Right atrium auricular region (tissue), 2 donors: ENCODE data around the gene PIK3CD. TPM values are rescaled to one million over a fixed set of nuclear protein-coding genes. Genes with fewer than 3 reads are reported as not detected.

Source experiments
- DNase-seq: peaks from one replicate; pipeline ENCODE4 v3.0.0-alpha.2; 2019; ENCODE audit warnings: low spot score
- H3K27ac ChIP-seq, 2 donors: fragments of 200-600 bp; sonication (generic); 1 replicate in 1 of 2; 2 replicates in 1 of 2; pipeline ENCODE4 v1.5.1; 2016 to 2019
- H3K27me3 ChIP-seq, 2 donors: fragments of 200-600 bp; sonication (generic); one replicate each; pipeline versions ENCODE4 v1.5.1 to v1.6.0; 2017 to 2019
- H3K36me3 ChIP-seq: fragments of 200-600 bp; sonication (generic); one replicate; pipeline ENCODE4 v1.5.1; 2016
- H3K4me1 ChIP-seq, 2 donors: fragments of 200-600 bp; sonication (generic); one replicate each; pipeline versions ENCODE4 v1.5.1 to v1.6.0; 2017 to 2019
- H3K4me3 ChIP-seq, 2 donors: fragments of 200-600 bp; sonication (generic); 1 replicate in 1 of 2; 2 replicates in 1 of 2; pipeline ENCODE4 v1.5.1; 2017 to 2019; ENCODE audit warnings: mild to moderate bottlenecking in 1 of 2, moderate library complexity in 1 of 2
- H3K9me3 ChIP-seq, 2 donors: fragments of 200-600 bp; sonication (generic); one replicate each; pipeline ENCODE4 v1.5.1; 2019
- CTCF ChIP-seq, 2 donors: fragments of 200-600 bp; sonication (generic); IDR thresholded peaks; one replicate each; pipeline ENCODE4 v1.5.1; 2019; ENCODE audit warnings: antibody characterized with exemption in 2 of 2
- total RNA-seq, 2 donors: library from RNA; depleted of rRNA; stranded (reverse); fragments of >200 nt; gene quantifications; one replicate each; pipeline ENCODE4 v1.1.0, GENCODE V29; 2016

Gene PIK3CD
- total RNA-seq, 2 donors from 2014 or later = 4.7 to 7.4 TPM

DNA sequence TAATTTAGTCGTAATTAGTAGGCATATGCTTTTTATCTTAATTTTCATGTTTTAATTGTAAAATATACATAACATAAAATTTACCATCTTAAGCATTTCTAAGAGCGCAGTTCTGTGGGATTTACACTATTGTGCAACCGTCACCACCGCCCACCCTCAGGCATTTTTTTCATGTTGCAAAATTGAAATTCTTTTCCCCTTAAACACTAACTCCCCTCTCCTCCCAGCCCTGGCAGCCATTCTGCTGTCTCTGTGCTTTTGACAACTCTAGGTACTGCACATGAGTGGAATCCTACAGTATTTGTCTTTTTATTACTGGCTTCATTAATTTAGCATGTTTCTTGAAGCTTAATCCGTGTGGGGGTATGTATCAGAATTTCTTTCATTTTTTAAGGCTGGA lies 7.8 kb downstream of the PIK3CD start:
- DNase-seq = no peak
- Histone ChIP-seq H3K36me3 (no peaks in the 10 kb centered on the region), H3K4me1 (no peaks in the 10 kb centered on the region), H3K4me3 (no peak overlapping the region), H3K9me3 (no peaks in the 10 kb centered on the region), H3K27me3 (no peaks in the 10 kb centered on the region), H3K27ac (no peak overlapping the region)
- TF ChIP-seq CTCF (IDR thresholded peaks at IDR 0.05) = no peak

DNA sequence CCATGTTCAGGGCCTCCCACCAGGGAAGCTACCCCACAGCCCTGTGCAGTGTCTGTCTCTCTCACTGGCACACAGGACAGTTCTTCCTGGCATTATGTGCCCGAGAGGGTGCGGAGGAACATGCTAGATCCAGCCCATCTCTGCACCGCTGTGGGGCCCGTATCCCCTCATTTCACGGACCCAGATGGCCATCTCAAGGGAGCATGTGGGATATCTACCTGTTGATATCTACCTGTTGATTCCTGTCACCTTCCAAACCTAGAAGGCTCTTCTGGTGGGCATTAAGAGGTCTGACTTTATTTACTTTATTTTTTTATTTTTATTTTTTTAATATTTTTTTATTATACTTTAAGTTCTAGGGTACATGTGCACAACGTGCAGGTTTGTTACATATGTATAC lies 11.7 kb downstream of the PIK3CD start:
- no peak overlapping the region for H3K4me3 ChIP-seq
- no peaks in the 10 kb centered on the region for H3K4me1 ChIP-seq
- no peak for TF ChIP-seq CTCF (IDR thresholded peaks at IDR 0.05)
- H3K27ac ChIP-seq = no peak overlapping the region
- no peaks in the 10 kb centered on the region for H3K27me3 ChIP-seq
- H3K36me3 ChIP-seq = no peaks in the 10 kb centered on the region
- no peaks in the 10 kb centered on the region for H3K9me3 ChIP-seq
- no peak for DNase-seq

DNA sequence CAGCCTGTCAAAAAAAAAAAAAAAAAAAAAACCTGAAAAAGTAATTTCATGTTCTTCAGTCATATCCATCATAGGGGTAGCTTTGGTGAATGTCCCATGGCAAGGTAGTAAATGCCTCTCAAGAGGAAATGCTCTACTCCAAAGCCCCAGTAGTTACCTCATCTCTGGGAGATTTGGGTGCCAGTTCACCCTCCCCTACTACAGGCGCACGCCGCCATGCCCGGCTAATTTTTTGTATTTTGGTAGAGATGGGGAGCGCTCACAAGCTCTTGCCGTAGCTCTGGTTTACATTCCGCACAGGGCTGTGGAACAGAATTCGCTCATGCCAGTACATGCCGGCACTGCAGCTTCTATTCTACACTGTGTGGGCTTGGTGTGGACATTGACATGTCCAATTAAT lies 13.7 kb downstream of the PIK3CD start:
- no peak for DNase-seq
- Histone ChIP-seq H3K36me3 (no peaks in the 10 kb centered on the region), H3K9me3 (no peaks in the 10 kb centered on the region), H3K27ac (no peak overlapping the region), H3K27me3 (no peaks in the 10 kb centered on the region), H3K4me1 (no peaks in the 10 kb centered on the region), H3K4me3 (no peak overlapping the region)
- TF ChIP-seq CTCF (IDR thresholded peaks at IDR 0.05) = no peak

- no peaks in the 10 kb centered on the region for H3K4me1 ChIP-seq
- H3K27ac ChIP-seq = no peak overlapping the region
- H3K4me3 ChIP-seq = no peak overlapping the region
- no peaks in the 10 kb centered on the region for H3K36me3 ChIP-seq
- no peaks in the 10 kb centered on the region for H3K27me3 ChIP-seq
- H3K9me3 ChIP-seq = no peaks in the 10 kb centered on the region
- no peak for DNase-seq
- TF ChIP-seq CTCF (IDR thresholded peaks at IDR 0.05) = no peak
Measured at GRCh38 chr1:9668080-9668479, 16.5 kb downstream of the PIK3CD start.

GRCh38 chr1:9670085-9670484 lies 18.6 kb downstream of the PIK3CD start:
- no peak for DNase-seq
- Histone ChIP-seq H3K27me3 (no peaks in the 10 kb centered on the region), H3K36me3 (no peaks in the 10 kb centered on the region), H3K4me3 (no peak overlapping the region), H3K4me1 (no peaks in the 10 kb centered on the region), H3K27ac (no peak overlapping the region), H3K9me3 (no peaks in the 10 kb centered on the region)
- no peak for TF ChIP-seq CTCF (IDR thresholded peaks at IDR 0.05)

DNA sequence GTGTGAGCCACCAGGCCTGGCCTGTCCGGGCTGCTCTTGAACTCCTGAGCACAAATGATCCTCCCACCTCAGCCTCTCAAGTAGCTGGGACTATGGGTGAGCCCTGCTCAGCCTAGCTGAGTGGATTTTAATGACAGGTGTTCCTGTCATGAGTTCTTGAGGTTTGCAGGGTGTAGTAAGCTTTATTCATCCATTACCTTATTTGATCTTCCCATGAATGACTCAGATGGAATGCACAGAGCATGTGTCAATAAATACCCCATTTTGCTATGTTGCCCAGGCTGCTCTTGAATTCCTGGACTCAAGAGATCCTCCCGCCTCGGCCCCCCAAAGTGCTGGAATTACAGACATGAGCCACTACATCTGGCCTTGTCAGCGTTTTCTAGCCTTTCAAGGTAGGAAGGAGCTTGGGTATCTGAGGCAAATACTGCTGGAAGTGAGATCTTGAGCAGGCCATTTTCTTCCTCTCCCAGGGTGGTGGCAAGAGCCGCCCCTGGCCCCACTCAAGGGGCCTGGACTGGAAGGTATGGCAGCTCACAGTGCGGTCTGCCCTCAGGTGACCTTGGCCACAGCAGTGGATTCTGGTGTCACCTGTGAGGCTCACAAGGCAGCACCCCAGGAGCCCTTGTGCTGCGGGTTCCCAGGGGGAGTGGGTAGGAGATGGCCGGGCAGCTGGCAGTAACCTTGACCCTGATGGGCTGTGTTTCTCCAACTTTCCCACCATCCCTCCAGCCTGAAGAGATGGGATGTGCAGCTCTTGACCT lies 20.0 kb downstream of the PIK3CD start:
- no peak for TF ChIP-seq CTCF (IDR thresholded peaks at IDR 0.05)
- Histone ChIP-seq H3K36me3 (no peaks in the 10 kb centered on the region), H3K4me1 (no peaks in the 10 kb centered on the region), H3K4me3 (no peak overlapping the region), H3K27ac (no peak overlapping the region), H3K9me3 (no peaks in the 10 kb centered on the region), H3K27me3 (no peaks in the 10 kb centered on the region)
- DNase-seq = no peak
